DND-41 (cell line): ENCODE results near the gene DHX36.

Source experiments
- ATAC-seq: fragments of 200-7000 bp; cut with Tn5 transposase; 3 replicates; pipeline ENCODE4 v1.9.1; 2021; ENCODE audit warnings: low read depth; ENCODE audit not compliant: insufficient read depth
- DNase-seq: peaks from one replicate; pipeline ENCODE4 v3.0.0-alpha.2; 2020
- H2AFZ ChIP-seq: 2 replicates; pipeline ENCODE4 v1.6.0; 2012; ENCODE audit warnings: low read depth, low read length
- H3K27ac ChIP-seq: 2 replicates; pipeline ENCODE4 v1.5.1; 2012; ENCODE audit warnings: low read length, inconsistent platforms
- H3K27me3 ChIP-seq: fragments of 200-600 bp; sonication (generic); 2 replicates; pipeline ENCODE4 v1.6.0; 2012; ENCODE audit warnings: low read length, mild to moderate bottlenecking, inconsistent platforms; ENCODE audit not compliant: insufficient read depth, poor library complexity
- H3K36me3 ChIP-seq: 2 replicates; pipeline ENCODE4 v1.5.1; 2012; ENCODE audit warnings: low read length, inconsistent platforms; ENCODE audit not compliant: insufficient read depth
- H3K4me1 ChIP-seq: 2 replicates; pipeline ENCODE4 v1.5.1; 2012; ENCODE audit warnings: mild to moderate bottlenecking, low read length; ENCODE audit not compliant: insufficient read depth
- H3K4me2 ChIP-seq: 2 replicates; pipeline ENCODE4 v1.6.0; 2012; ENCODE audit warnings: mild to moderate bottlenecking, moderate library complexity, low read length, inconsistent platforms; ENCODE audit not compliant: insufficient read depth
- H3K4me3 ChIP-seq, 2 experiments: fragments of 200-600 bp in 1 of 2; shearing (Covaris generic) in 1 of 2; 2 replicates each; pipeline ENCODE4 v1.5.1; 2012 to 2016; ENCODE audit warnings: inconsistent platforms in 2 of 2, low read length in 2 of 2, mild to moderate bottlenecking in 2 of 2, low read depth in 1 of 2, moderate library complexity in 1 of 2
- H3K79me2 ChIP-seq: 2 replicates; pipeline ENCODE4 v1.6.0; 2012; ENCODE audit warnings: low read length, inconsistent platforms; ENCODE audit not compliant: insufficient read depth
- H3K9ac ChIP-seq: 2 replicates; pipeline ENCODE4 v1.6.0; 2012; ENCODE audit warnings: low read depth, mild to moderate bottlenecking, inconsistent platforms, low read length, moderate library complexity
- H3K9me3 ChIP-seq: 2 replicates; pipeline ENCODE4 v1.5.1; 2012; ENCODE audit warnings: low read length, moderate library complexity, mild to moderate bottlenecking, inconsistent platforms; ENCODE audit not compliant: insufficient read depth, severe bottlenecking
- H4K20me1 ChIP-seq: 2 replicates; pipeline ENCODE4 v1.6.0; 2012; ENCODE audit warnings: low read length; ENCODE audit not compliant: insufficient read depth
- CTCF ChIP-seq: IDR thresholded peaks from 2 replicates; pipeline ENCODE4 v1.5.1; 2012; ENCODE audit warnings: borderline replicate concordance, low read length, moderate library complexity, mild to moderate bottlenecking; ENCODE audit not compliant: poor library complexity, severe bottlenecking; ENCODE audit errors: extremely low read depth
- EZH2 ChIP-seq: IDR thresholded peaks from 3 replicates; pipeline ENCODE4 v1.6.1; 2012; ENCODE audit warnings: borderline replicate concordance, low read depth, mild to moderate bottlenecking, moderate library complexity, low read length, inconsistent platforms; ENCODE audit not compliant: severe bottlenecking

The DHX36 gene

GRCh38 chr3:154323891-154324738 is at the start of gene DHX36:
Gene DHX36, minus strand, starts transcription at chr3:154324487. Its CDS starts 71 bp downstream, at chr3:154324416.
- H3K36me3 ChIP-seq, result peaks cover 20% of the 10 kb centered on the region; the same call in 1 of the 2 replicates
- H3K27me3 ChIP-seq, result no peaks in the 10 kb centered on the region
- no peaks in the 10 kb centered on the region for H3K9me3 ChIP-seq
- peak within 1 kb of the TSS; percentile 41 to 61 for H3K4me3 ChIP-seq
- H3K79me2 ChIP-seq, result peaks cover 54% of the 10 kb centered on the region
- peak; percentile 93 for ATAC-seq
- TF ChIP-seq EZH2 (no peak), CTCF (peak; percentile 39)
- H3K9ac ChIP-seq, result peak within 1 kb of the TSS; percentile 67
- peaks cover 21% of the 10 kb centered on the region for H4K20me1 ChIP-seq
- H2AFZ ChIP-seq, result peak within 1 kb of the TSS; percentile 92
- peak within 1 kb of the TSS; percentile 56 for H3K4me2 ChIP-seq
- DNase-seq, result peak; percentile 93
- H3K27ac ChIP-seq, result peak within 1 kb of the TSS; percentile 87
- H3K4me1 ChIP-seq, result peaks cover 51% of the 10 kb centered on the region

GRCh38 chr3:154367221-154367620 is 42.9 kb upstream of the DHX36 start:
- Histone ChIP-seq H2AFZ (no peak overlapping the region), H3K27ac (no peak overlapping the region), H3K79me2 (no peaks in the 10 kb centered on the region), H3K9ac (no peak overlapping the region), H3K4me2 (no peak overlapping the region), H3K4me1 (no peaks in the 10 kb centered on the region), H3K27me3 (no peaks in the 10 kb centered on the region), H3K36me3 (no peaks in the 10 kb centered on the region), H3K9me3 (peaks cover 4% of the 10 kb centered on the region), H4K20me1 (no peaks in the 10 kb centered on the region), H3K4me3 (no peak overlapping the region)
- ATAC-seq, result no peak
- no peak for DNase-seq
- TF ChIP-seq CTCF, result no peak
- no peak for TF ChIP-seq EZH2

GRCh38 chr3:154364849-154365248 is 40.6 kb upstream of the DHX36 start:
- Histone ChIP-seq H3K27ac (no peak overlapping the region), H3K79me2 (no peaks in the 10 kb centered on the region), H3K9ac (no peak overlapping the region), H3K4me2 (no peak overlapping the region), H3K27me3 (no peaks in the 10 kb centered on the region), H4K20me1 (no peaks in the 10 kb centered on the region), H3K4me3 (no peak overlapping the region), H3K9me3 (peaks cover 4% of the 10 kb centered on the region), H2AFZ (no peak overlapping the region), H3K4me1 (no peaks in the 10 kb centered on the region), H3K36me3 (no peaks in the 10 kb centered on the region)
- TF ChIP-seq CTCF, result no peak
- TF ChIP-seq EZH2, result no peak
- ATAC-seq, result no peak
- no peak for DNase-seq
